Activated CD4-positive, alpha-beta T cell treated with anti-CD3 and anti-CD28 coated beads, Interleukin-2, amount 50 U/mL, for 16 hours (primary cell): ENCODE measurements around the gene GASK1A.
"Not testable (repeated sequence)": the region's sequence is repeated elsewhere in the genome, so short reads cannot be mapped to it uniquely, and the experiment has no call there.

Experiments used
- DNase-seq: peaks from one replicate; pipeline ENCODE4 v3.0.0-alpha.2; 2020

Gene GASK1A

GRCh38 chr3:43063114-43063513 is 84.0 kb downstream of the GASK1A start:
- no peak for DNase-seq

- DNase-seq, result not testable (repeated sequence)
Observed at GRCh38 chr3:43070670-43071069, 91.6 kb downstream of the GASK1A start.

- DNase-seq, result peak; percentile 23
Observed at GRCh38 chr3:43071313-43071893, 92.3 kb downstream of the GASK1A start.

- no peak for DNase-seq
Observed at GRCh38 chr3:43072361-43072760, 93.2 kb downstream of the GASK1A start.

- DNase-seq, result no peak
Observed at GRCh38 chr3:43073116-43073835, 94.2 kb downstream of the GASK1A start.

GRCh38 chr3:43073836-43074220 is 94.7 kb downstream of the GASK1A start:
- DNase-seq, result no peak

- peak; percentile 30 for DNase-seq
Observed at GRCh38 chr3:43074482-43074881, 95.4 kb downstream of the GASK1A start.

- DNase-seq, result no peak
Observed at GRCh38 chr3:43074901-43075689, 96.0 kb downstream of the GASK1A start.

- no peak for DNase-seq
Observed at GRCh38 chr3:43075904-43076661, 97.0 kb downstream of the GASK1A start.

GRCh38 chr3:43076857-43077256 is 97.7 kb downstream of the GASK1A start:
- no peak for DNase-seq

- no peak for DNase-seq
Observed at GRCh38 chr3:43077261-43077660, 98.2 kb downstream of the GASK1A start.

GRCh38 chr3:43077707-43078106 is 98.6 kb downstream of the GASK1A start:
- DNase-seq, result no peak

- no peak for DNase-seq
Observed at GRCh38 chr3:43079536-43080332, 100.6 kb downstream of the GASK1A start.

- no peak for DNase-seq
Observed at GRCh38 chr3:43080726-43081568, 101.8 kb downstream of the GASK1A start.

GRCh38 chr3:43081796-43082195 is 102.7 kb downstream of the GASK1A start:
- DNase-seq, result no peak

- DNase-seq, result no peak
Observed at GRCh38 chr3:43082457-43082856, 103.3 kb downstream of the GASK1A start.

GRCh38 chr3:43086460-43087165 is 107.5 kb downstream of the GASK1A start:
- DNase-seq, result no peak

- no peak for DNase-seq
Observed at GRCh38 chr3:43087249-43087776, 108.2 kb downstream of the GASK1A start.

GRCh38 chr3:43089081-43089480 is 110.0 kb downstream of the GASK1A start:
- no peak for DNase-seq

GRCh38 chr3:43090238-43090637 is 111.1 kb downstream of the GASK1A start:
- no peak for DNase-seq
